NCI-H128 (cell line): ENCODE data around the gene NELL1.

ENCODE experiments used
- DNase-seq: peaks from one replicate; lab custom pipeline; 2025; ENCODE audit not compliant: unreplicated experiment; lab: John Stamatoyannopoulos, UW

The NELL1 gene

GRCh38 chr11:21307874-21308273 lies 638.5 kb downstream of the NELL1 start:
- DNase-seq = no peak

- no peak for DNase-seq
Observed at GRCh38 chr11:21316591-21316990, 647.2 kb downstream of the NELL1 start.

GRCh38 chr11:21321072-21321471 lies 651.7 kb downstream of the NELL1 start:
- no peak for DNase-seq

GRCh38 chr11:21321530-21321929 lies 652.1 kb downstream of the NELL1 start:
- no peak for DNase-seq

- no peak for DNase-seq
Observed at GRCh38 chr11:21323617-21324016, 654.2 kb downstream of the NELL1 start.

- no peak for DNase-seq
Observed at GRCh38 chr11:21343204-21343603, 673.8 kb downstream of the NELL1 start.

GRCh38 chr11:21346361-21346760 lies 677.0 kb downstream of the NELL1 start:
- DNase-seq = no peak

- no peak for DNase-seq
Observed at GRCh38 chr11:21350613-21351012, 681.2 kb downstream of the NELL1 start.

GRCh38 chr11:21353425-21353824 lies 684.0 kb downstream of the NELL1 start:
- no peak for DNase-seq

GRCh38 chr11:21364866-21365624 lies 695.7 kb downstream of the NELL1 start:
- DNase-seq = no peak

GRCh38 chr11:21369947-21370346 lies 700.6 kb downstream of the NELL1 start:
- no peak for DNase-seq

GRCh38 chr11:21371044-21371443 lies 701.7 kb downstream of the NELL1 start:
- no peak for DNase-seq

- no peak for DNase-seq
Observed at GRCh38 chr11:21372672-21373071, 703.3 kb downstream of the NELL1 start.

- no peak for DNase-seq
Observed at GRCh38 chr11:21374376-21374775, 705.0 kb downstream of the NELL1 start.

GRCh38 chr11:21385669-21386440 lies 716.5 kb downstream of the NELL1 start:
- DNase-seq = no peak

GRCh38 chr11:21390430-21390829 lies 721.0 kb downstream of the NELL1 start:
- DNase-seq = no peak

- no peak for DNase-seq
Observed at GRCh38 chr11:21396342-21397008, 727.1 kb downstream of the NELL1 start.

- DNase-seq = no peak
Observed at GRCh38 chr11:21398195-21398594, 728.8 kb downstream of the NELL1 start.

GRCh38 chr11:21401496-21401895 lies 732.1 kb downstream of the NELL1 start:
- DNase-seq = no peak

- DNase-seq = no peak
Observed at GRCh38 chr11:21402274-21402673, 732.9 kb downstream of the NELL1 start.

- no peak for DNase-seq
Observed at GRCh38 chr11:21403069-21403468, 733.7 kb downstream of the NELL1 start.

- DNase-seq = no peak
Observed at GRCh38 chr11:21405422-21405821, 736.0 kb downstream of the NELL1 start.
